IPS DF 6.9 (cell line): ENCODE data around the gene CLN3.

ENCODE experiments used
- DNase-seq: peaks from one replicate; pipeline ENCODE4 v3.0.0-alpha.2; 2013; ENCODE audit warnings: low read depth, low spot score
- H3K27ac ChIP-seq: one replicate; pipeline ENCODE4 v1.5.1; 2013; ENCODE audit warnings: low read length, control low read depth
- H3K27me3 ChIP-seq: 2 replicates; pipeline ENCODE4 v1.6.1; 2013; ENCODE audit warnings: mild to moderate bottlenecking, low read length; ENCODE audit not compliant: control insufficient read depth, insufficient read depth
- H3K36me3 ChIP-seq: 2 replicates; pipeline ENCODE4 v1.6.1; 2013; ENCODE audit warnings: low read length; ENCODE audit not compliant: control insufficient read depth, insufficient read depth
- H3K4me1 ChIP-seq: 2 replicates; pipeline ENCODE4 v1.6.1; 2013; ENCODE audit warnings: low read length; ENCODE audit not compliant: control insufficient read depth, insufficient read depth
- H3K4me3 ChIP-seq: 2 replicates; pipeline ENCODE4 v1.5.1; 2013; ENCODE audit warnings: mild to moderate bottlenecking, low read length
- H3K9me3 ChIP-seq: 2 replicates; pipeline ENCODE4 v1.6.1; 2013; ENCODE audit warnings: low read length, inconsistent platforms; ENCODE audit not compliant: control insufficient read depth, insufficient read depth
- WGBS: extraction: QIAGEN DNeasy Blood & Tissue Kit; methylation state at CpG from one replicate; pipeline ENCODE4 v1.1.7; 2013; ENCODE audit warnings: mixed read lengths, missing lambda C conversion rate; ENCODE audit not compliant: insufficient read length, insufficient coverage; 5-methylcytosine and 5-hydroxymethylcytosine counted together

Gene CLN3

DNA sequence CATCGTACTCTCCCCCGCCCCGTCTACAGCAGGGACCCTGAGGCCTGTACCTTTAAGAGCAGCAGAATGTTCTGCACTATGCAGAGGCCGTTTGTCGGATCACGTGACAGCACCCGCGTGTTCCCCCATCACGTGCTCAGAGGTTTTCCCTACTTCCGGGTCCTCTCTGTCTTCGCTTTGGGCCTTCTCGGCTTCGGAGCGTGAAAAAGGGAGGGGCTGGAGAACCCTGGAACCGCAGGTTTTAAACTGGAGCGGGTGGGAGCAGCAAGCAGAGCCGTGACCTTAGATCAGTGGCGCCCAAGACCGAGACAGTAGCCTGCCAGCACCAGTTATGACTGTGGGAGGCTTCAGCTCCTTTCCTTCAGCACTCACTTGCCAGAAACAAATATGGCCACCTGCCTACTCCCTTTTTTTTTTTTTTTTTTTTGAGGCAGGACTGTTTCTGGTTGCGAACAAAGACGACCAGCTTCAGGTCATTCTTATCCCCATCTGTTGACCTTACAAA is at the start of gene CLN3:
CLN3 (minus strand) TSS at position 105 of the 505 bp plus-strand sequence. CDS start 315 bp downstream, outside the sequence.
- Histone ChIP-seq H3K36me3 (no peaks in the 10 kb centered on the region), H3K4me3 (peak within 1 kb of the TSS; percentile 91), H3K27ac (no peak within 1 kb of the TSS), H3K4me1 (no peaks in the 10 kb centered on the region), H3K27me3 (no peaks in the 10 kb centered on the region), H3K9me3 (no peaks in the 10 kb centered on the region)
- peak; percentile 72 for DNase-seq
- no CpG with 5 or more reads among the region's 21 CpGs for WGBS

DNA sequence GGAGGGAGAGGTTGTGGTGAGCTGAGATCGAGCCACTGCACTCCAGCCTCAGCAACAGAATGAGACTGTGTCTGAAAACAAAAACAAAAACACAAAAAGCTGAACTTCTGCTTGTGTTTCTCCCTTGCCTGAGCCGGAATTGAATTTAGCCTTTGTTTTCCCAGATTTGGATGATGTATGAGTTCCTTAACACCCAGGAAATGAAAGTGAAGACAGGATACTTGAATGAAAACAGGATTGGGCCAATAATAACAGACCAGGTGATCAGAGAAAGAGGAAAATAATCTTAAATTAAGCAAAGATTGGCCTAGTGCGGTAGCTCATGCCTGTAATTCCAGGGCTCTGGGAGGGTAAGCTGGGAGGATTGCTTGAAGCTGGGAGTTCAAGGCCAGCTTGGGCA is 48.5 kb upstream of the CLN3 start:
- Histone ChIP-seq H3K27me3 (no peaks in the 10 kb centered on the region), H3K4me3 (no peak overlapping the region), H3K36me3 (no peaks in the 10 kb centered on the region), H3K4me1 (no peaks in the 10 kb centered on the region), H3K27ac (no peak overlapping the region), H3K9me3 (no peaks in the 10 kb centered on the region)
- DNase-seq = no peak
- no CpG with 5 or more reads among the region's 3 CpGs for WGBS

DNA sequence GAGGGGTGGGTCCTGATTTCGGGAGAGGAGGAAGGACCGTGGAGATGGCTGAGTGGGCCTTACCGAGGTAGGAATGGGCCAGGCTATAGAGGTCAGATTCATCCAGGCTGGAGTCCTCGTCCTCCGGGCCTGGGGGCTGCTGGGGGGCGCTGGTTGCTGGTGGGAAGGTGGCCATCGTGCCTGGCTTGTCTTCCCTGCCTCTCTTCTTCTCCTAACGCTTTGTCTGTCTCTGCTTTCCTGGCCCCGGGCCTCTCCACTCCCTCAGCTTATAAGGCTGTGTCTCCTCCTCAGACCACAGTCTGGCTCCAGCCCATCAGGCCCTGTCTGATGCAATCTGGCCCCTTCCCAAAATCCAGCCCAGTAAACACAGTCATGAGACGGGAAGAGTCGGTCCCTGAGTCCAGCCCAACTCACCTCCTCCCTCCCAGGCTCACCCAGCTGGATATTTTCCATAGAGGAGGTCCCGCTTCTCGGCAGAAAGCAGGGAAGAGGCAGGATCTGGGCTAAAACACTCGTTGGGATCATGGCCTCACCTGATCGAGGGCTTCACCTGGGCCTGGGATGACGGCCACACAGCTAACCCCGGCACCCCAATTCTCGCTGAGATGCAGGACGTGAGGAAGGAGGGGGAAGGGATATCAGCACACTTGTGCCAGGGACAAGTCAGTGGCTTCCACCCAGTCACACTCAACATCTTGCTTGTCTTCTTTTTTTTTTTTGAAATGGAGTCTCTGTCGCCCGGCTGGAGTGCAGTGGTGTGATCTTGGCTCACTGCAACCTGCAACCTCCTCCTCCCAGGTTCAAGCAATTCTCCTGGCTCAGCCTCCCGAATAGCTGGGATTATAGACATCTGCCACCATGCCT is 47.1 kb upstream of the CLN3 start, which contains the start of gene NUPR1:
NUPR1 (minus strand) TSS at position 242 of the 864 bp plus-strand sequence; CDS start at position 175, 67 bp downstream.
- Histone ChIP-seq H3K4me3 (no peak within 1 kb of the TSS), H3K9me3 (no peaks in the 10 kb centered on the region), H3K36me3 (no peaks in the 10 kb centered on the region), H3K27me3 (no peaks in the 10 kb centered on the region), H3K4me1 (no peaks in the 10 kb centered on the region), H3K27ac (no peak within 1 kb of the TSS)
- WGBS = no CpG with 5 or more reads among the region's 22 CpGs
- DNase-seq = no peak

DNA sequence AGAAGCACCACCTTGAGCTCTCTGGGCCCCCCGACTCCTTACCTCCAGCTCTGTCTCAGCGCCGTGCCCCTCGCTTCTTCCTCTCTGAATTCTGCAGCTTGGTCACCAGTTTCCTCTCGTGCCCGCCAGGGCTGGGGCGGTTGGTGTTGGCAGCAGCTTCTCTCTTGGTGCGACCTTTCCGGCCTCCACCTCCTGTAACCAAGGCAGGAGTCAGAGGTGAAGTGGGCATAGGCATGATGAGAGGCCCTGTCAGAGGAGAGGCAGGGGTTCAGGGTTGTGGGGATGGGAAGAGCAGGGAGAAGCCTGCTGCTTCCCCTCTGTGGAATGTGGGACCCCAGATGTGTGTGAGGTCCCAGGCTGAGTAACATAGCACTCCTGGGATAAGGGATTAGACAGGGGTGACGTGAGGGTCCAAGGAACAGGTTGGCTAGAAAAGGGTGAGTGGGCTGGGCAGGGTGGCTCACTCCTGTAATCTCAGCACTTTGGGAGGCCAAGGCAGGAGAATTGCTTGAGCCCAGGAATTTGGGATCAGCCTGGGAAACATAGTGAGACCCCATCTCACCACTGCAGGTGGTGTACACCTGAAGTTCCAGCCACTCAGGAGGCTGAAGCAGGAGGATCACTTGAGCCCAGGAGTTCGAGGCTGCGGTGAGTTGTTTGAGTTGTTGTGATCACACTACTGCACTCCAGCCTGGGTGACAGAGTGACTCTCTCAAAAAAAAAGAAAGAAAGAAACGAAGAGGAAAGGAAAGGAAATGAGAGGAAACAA is 46.3 kb upstream of the CLN3 start:
- WGBS = no CpG with 5 or more reads among the region's 13 CpGs
- Histone ChIP-seq H3K27ac (no peak overlapping the region), H3K36me3 (no peaks in the 10 kb centered on the region), H3K4me3 (no peak overlapping the region), H3K4me1 (no peaks in the 10 kb centered on the region), H3K27me3 (no peaks in the 10 kb centered on the region), H3K9me3 (no peaks in the 10 kb centered on the region)
- no peak for DNase-seq

DNA sequence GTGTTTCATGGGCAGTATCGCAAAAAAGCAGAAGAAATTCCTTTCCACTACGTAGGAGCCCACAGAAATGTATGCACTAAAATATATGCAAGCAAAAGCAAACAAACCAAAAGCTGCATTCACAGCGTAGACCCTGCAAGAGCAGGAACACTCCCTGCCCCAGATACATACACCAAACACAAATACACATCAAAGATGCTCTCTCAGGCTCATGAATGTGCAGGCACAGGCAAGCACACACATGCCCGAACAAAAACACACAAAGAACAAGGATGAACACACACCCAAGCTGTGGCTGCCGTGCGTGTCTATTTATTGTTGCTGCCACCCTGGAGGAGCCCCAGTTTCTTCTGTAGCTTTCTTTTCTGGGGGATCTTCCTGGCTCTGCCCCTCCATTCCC is 45.2 kb upstream of the CLN3 start:
- H3K4me1 ChIP-seq = no peaks in the 10 kb centered on the region
- H3K27ac ChIP-seq = no peak overlapping the region
- no peak for DNase-seq
- no peaks in the 10 kb centered on the region for H3K36me3 ChIP-seq
- no CpG with 5 or more reads among the region's 6 CpGs for WGBS
- no peak overlapping the region for H3K4me3 ChIP-seq
- H3K27me3 ChIP-seq = no peaks in the 10 kb centered on the region
- no peaks in the 10 kb centered on the region for H3K9me3 ChIP-seq

DNA sequence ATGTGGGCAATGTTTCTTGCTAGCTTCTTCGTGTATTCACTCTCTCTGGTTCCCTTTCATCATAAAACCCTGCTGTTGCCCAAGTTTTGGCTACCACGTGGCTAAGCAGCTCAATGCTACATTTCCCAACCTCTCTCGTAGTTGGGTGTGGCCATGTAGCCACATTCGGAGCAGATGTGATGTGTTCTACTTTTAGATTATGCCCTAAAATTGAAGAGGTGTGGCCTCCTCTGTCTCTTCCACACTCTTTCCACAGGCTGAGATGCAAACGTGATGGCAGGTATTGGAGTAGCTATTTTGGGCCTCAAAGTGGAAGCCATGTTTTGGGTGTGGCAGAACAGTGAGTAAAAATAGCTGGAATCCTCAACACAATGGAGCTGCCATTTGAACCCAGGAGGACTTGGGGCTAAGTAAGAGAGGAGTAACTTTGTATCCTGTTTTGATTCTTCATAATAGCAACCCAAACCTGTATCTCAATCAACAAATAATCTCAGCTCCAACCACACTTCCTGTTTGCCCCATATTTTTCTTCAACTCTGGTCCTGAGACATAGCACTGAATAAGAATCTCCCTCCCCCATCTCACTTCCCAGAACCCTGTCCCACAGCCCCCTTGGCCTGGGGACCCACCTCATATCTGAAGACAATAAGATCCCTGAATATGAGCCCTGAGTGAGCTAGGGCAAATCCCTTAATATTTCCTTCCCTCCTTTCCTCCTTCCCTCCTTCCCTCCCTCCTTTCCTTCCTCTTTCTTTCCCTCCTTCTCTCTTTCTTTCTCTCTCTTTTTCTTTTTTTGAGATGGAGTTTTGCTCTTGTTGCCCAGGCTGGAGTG is 42.9 kb upstream of the CLN3 start:
- Histone ChIP-seq H3K27ac (no peak overlapping the region), H3K9me3 (no peaks in the 10 kb centered on the region), H3K4me3 (no peak overlapping the region), H3K27me3 (no peaks in the 10 kb centered on the region), H3K4me1 (no peaks in the 10 kb centered on the region), H3K36me3 (no peaks in the 10 kb centered on the region)
- no CpG with 5 or more reads among the region's 5 CpGs for WGBS
- no peak for DNase-seq

DNA sequence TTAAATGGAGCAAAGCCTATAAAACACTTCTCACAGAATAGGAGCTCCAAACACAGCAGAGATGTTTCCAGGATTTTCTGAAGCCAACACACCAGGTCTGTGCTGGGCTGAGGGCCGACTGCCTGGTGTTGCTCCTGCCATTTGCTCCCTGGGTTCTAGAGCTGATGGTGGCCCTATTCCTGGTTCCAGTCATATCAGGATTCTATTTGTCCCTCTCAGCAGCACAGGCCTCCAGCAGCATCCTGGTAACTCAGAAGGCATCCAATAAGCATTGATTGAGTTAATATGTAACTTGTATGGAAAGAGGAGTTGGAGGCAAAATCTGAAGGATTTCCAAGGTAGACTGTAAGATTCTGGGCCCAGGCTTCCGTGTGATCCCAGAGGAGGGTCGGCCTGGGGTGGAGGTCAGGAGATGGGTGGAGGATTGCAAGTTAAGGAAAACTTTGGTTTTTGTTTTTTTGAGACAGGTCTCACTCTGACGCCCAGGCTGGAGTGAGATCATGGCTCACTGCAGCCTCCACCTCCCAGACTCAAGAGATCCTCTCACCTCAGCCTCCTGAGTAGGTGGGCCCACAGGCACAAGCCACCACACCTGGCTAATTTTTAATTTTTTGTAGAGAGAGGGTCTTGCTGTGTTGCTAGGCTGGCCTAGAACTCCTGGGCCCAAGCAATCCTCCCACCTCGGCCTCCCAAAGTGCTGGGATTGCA is 41.2 kb upstream of the CLN3 start:
- no peaks in the 10 kb centered on the region for H3K4me1 ChIP-seq
- no peaks in the 10 kb centered on the region for H3K9me3 ChIP-seq
- no peak overlapping the region for H3K4me3 ChIP-seq
- no peak overlapping the region for H3K27ac ChIP-seq
- H3K27me3 ChIP-seq = no peaks in the 10 kb centered on the region
- no CpG with 5 or more reads among the region's 5 CpGs for WGBS
- H3K36me3 ChIP-seq = no peaks in the 10 kb centered on the region
- DNase-seq = no peak

DNA sequence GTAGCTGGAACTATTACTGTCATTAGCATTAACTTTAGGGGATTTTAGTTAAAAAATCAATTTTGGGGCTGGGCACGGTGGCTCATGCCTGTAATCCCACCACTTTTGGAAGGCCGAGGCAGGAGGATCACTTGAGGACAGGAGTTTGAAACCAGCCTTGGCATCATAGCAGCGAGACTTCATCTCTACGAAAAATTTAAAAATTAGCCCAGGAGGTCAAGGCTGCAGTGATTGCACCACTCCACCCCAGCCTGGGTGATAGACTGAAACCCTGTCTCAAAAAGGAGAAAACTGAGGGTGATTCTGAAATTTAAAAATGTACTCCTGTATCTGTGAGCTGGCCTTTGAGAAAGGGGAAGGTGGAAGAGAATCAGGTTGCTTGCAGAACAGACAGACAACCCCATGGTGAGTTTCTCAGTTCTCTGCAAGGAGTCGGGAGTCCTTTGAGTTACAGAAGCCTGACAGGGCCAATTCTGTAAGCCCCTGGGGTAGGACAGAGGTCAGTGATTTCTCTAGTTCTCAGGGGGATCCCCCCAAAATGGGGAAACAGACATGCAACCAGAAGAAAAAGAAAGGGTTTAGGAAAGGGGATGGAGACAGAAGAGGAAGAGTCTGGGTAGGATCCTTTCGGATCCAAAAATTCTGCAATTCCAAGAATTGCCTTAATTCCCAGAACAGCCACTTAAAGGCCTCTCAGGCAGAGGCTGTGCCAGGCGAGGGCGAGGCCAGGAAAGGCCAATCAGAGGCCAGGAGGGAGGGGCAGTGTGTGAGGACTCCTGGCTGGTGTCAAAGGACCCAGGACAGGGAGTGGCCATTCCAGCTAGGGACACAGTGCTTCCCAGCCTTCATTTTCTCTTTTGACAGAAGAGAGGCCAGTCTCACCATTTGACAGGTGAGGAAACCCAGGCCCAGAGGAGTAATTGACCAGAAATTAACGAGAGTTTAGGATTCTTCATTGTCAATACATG is 40.2 kb upstream of the CLN3 start:
- H3K27ac ChIP-seq = no peak overlapping the region
- DNase-seq = peak; percentile 35
- H3K4me3 ChIP-seq = no peak overlapping the region
- no peaks in the 10 kb centered on the region for H3K4me1 ChIP-seq
- no peaks in the 10 kb centered on the region for H3K27me3 ChIP-seq
- no peaks in the 10 kb centered on the region for H3K36me3 ChIP-seq
- WGBS = no CpG with 5 or more reads among the region's 9 CpGs
- H3K9me3 ChIP-seq = no peaks in the 10 kb centered on the region

DNA sequence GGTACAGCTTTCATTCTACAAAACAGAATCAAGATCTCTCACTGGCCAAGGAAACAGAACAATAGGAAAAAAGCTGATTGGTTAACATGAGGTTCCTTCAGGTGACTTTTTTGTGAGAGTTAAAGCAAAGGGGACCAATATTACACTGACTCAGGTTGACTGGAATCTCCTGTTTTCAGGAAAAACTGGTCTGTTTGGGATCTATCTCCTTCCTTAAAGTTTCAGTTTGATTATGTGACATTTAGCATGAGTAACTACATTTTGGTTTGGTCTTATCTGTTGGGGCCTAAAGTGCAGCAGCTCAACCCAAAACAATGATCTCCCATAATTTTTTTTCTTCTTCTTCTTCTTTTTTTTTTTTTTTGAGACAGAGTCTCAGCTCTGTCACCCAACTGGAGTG is 37.2 kb upstream of the CLN3 start:
- H3K36me3 ChIP-seq = no peaks in the 10 kb centered on the region
- no peak overlapping the region for H3K4me3 ChIP-seq
- no peak overlapping the region for H3K27ac ChIP-seq
- no peaks in the 10 kb centered on the region for H3K9me3 ChIP-seq
- no peaks in the 10 kb centered on the region for H3K4me1 ChIP-seq
- no peak for DNase-seq
- H3K27me3 ChIP-seq = no peaks in the 10 kb centered on the region
